Suprapubic skin (tissue), 3 donors: ENCODE results near the gene MRPL39.

Experiments
- CTCF ChIP-seq, 2 donors: fragments of 200-600 bp in 1 of 2; fragments of 450-650 bp in 1 of 2; sonication (generic) in 1 of 2; IDR thresholded peaks; one replicate each; pipeline ENCODE4 v1.5.1; 2016 to 2019; ENCODE audit warnings: antibody characterized with exemption in 2 of 2, mild to moderate bottlenecking in 1 of 2, moderate library complexity in 1 of 2
- POLR2A ChIP-seq, 2 donors: fragments of 450-650 bp; IDR thresholded peaks; one replicate each; pipeline ENCODE4 v1.6.1; 2017; ENCODE audit warnings: antibody characterized with exemption in 2 of 2, mild to moderate bottlenecking in 2 of 2, moderate library complexity in 2 of 2

DNA sequence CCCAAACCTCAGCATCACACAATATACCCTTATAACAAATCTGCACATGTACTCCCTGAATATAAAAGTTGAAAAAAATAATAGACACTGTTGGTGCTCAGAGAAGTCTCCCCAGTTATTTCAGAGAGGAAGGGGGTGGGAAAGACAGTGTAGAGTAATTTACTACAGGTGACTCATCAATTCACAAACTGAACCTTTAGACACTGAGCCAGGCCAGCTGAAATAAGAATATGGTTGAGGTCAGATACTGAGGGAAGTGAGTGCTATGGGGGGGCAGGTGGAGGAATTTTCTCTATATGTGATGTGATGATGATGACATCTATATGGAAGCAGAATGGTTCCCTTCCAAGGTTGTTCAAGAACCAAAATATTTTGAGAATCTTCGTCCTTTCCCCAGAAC is 50.1 kb downstream of the MRPL39 start:
- TF ChIP-seq POLR2A (IDR thresholded peaks at IDR 0.05) (no peak), CTCF (IDR thresholded peaks at IDR 0.05) (no peak)
